Kidney (tissue), 14 donors: ENCODE data around the gene MAGI3. TPM values are rescaled to one million over a fixed set of nuclear protein-coding genes. Genes with fewer than 3 reads are reported as not detected.
"Not testable (repeated sequence)": the region's sequence is repeated elsewhere in the genome, so short reads cannot be mapped to it uniquely, and the experiment has no call there.

Experiments
- DNase-seq, 5 donors: peaks; one replicate each; pipeline ENCODE4 v3.0.0-alpha.2; 2013 to 2020
- FAIRE-seq: peaks from 2 replicates; lab custom pipeline; 2012; peaks lifted over from hg19 to GRCh38; lab: Jason Lieb, UNC
- H3K27ac ChIP-seq, 2 donors: one replicate each; pipeline ENCODE4 v1.7.0; 2013; ENCODE audit warnings: low read depth in 2 of 2, low read length in 2 of 2, inconsistent platforms in 1 of 2
- H3K27me3 ChIP-seq: one replicate; pipeline ENCODE4 v1.7.1; 2013; ENCODE audit warnings: low read length, inconsistent platforms; ENCODE audit not compliant: control insufficient read depth, insufficient read depth
- H3K36me3 ChIP-seq, 3 donors: one replicate each; pipeline versions ENCODE4 v1.7.0 to v1.7.1; 2013; ENCODE audit warnings: low read length in 3 of 3, control low read depth in 1 of 3, inconsistent platforms in 1 of 3; ENCODE audit not compliant: insufficient read depth in 3 of 3, control insufficient read depth in 2 of 3
- H3K4me1 ChIP-seq, 3 donors: one replicate each; pipeline versions ENCODE4 v1.7.0 to v1.7.1; 2013; ENCODE audit warnings: low read length in 3 of 3, inconsistent platforms in 1 of 3, low read depth in 1 of 3; ENCODE audit not compliant: control insufficient read depth in 2 of 3, insufficient read depth in 2 of 3
- H3K4me3 ChIP-seq, 3 donors: one replicate each; pipeline versions ENCODE4 v1.7.0 to v1.8.1; 2013; ENCODE audit warnings: low read length in 3 of 3, control low read depth in 1 of 3, inconsistent platforms in 1 of 3
- H3K9ac ChIP-seq, 3 donors: one replicate each; pipeline versions ENCODE4 v1.7.0 to v1.7.1; 2013; ENCODE audit warnings: low read length in 3 of 3, control low read depth in 1 of 3, inconsistent platforms in 1 of 3
- H3K9me3 ChIP-seq, 3 donors: one replicate each; pipeline versions ENCODE4 v1.7.0 to v1.7.1; 2013; ENCODE audit warnings: low read length in 3 of 3, control low read depth in 1 of 3, inconsistent platforms in 1 of 3; ENCODE audit not compliant: control insufficient read depth in 2 of 3, insufficient read depth in 1 of 3
- CTCF ChIP-seq: IDR thresholded peaks from 3 replicates; pipeline ENCODE4 v1.5.1; 2012; ENCODE audit warnings: mild to moderate bottlenecking, moderate library complexity, borderline replicate concordance; ENCODE audit not compliant: insufficient read depth; ENCODE audit errors: extremely low read depth
- intact Hi-C: fragments of 100-400 bp; cut with DNase I; formaldehyde crosslinking; loops from one replicate; pipeline ENCODE4 v1.11.1; 2022
- polyA plus RNA-seq: library from polyadenylated mRNA; stranded (reverse); fragments of 350-450 nt; fragmentation: Illumina TruSeq; extraction: RNeasy Lipid Tissue Mini Kit (QIAGEN cat#74804); gene quantifications from one replicate; pipeline ENCODE4 v1.2.3, GENCODE V29; 2014; ENCODE audit warnings: low read depth, low replicate concordance; ENCODE audit not compliant: insufficient read depth
- total RNA-seq: library from RNA; stranded (reverse); fragmentation: NEBNext Ultra II Directional; extraction: Animal tissue kit (Norgen Biotek cat#: 25700); gene quantifications from one replicate; pipeline ENCODE4 v1.2.1, GENCODE V29; 2021
- donor health status: control.
- donor health status: control.
- donor health status: control.
- donor health status: control.
- donor health status: control.
- donor health status: DM: yes; HTN: yes; CAD: no.
- donor health status: Normal renal cell carcinoma (clear cell type).

Gene MAGI3
- total and polyA plus RNA-seq, 2 donors from 2014 or later: 5.6 to 25.9 TPM

DNA sequence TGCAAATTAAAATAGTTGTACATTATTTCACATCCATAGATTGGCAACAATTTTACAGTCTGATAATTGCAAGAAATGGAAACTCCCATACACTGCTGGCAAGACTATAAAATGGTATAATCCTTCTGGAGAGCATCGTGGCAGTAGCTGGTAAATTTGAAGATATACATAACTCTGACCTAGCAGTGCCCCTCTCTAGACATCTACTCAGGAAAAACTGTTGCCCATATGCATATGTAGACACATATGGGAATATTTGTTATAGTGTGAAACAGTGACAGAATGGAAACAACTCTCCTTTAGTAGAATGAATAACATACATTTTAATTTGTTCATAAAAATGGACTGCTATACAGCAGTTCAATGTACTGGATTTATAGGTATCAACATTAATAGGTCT, 191.8 kb downstream of the MAGI3 start:
- H3K9ac ChIP-seq: no peak overlapping the region
- H3K4me1 ChIP-seq: no peaks in the 10 kb centered on the region
- intact Hi-C loops: no loop called here
- FAIRE-seq: no peak
- no peak overlapping the region for H3K27ac ChIP-seq
- no peak for TF ChIP-seq CTCF
- no peaks in the 10 kb centered on the region for H3K36me3 ChIP-seq
- H3K4me3 ChIP-seq: no peak overlapping the region
- no peak for DNase-seq
- H3K27me3 ChIP-seq: no peaks in the 10 kb centered on the region
- H3K9me3 ChIP-seq: no peaks in the 10 kb centered on the region

DNA sequence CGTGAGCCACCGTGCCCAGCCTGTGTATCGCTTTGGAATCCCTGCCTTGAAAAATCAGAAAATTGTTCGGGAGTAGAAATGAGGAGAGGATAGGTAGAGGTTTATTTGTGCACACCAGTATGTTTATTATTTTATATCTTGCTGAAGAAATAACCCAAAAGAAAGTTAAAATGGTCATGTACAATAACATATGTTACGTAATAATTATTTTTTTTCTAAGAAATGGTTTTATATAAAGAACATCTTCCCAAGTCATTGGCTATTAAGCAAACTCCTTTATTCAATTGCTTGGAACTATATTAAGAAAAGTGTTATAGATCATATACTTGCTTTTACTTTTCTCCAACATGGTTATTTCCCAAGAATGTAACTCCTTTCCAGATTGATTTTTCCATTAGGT, 197.2 kb downstream of the MAGI3 start:
- H3K4me3 ChIP-seq: no peak overlapping the region
- no peaks in the 10 kb centered on the region for H3K27me3 ChIP-seq
- no peak overlapping the region for H3K9ac ChIP-seq
- intact Hi-C loops: no loop called here
- H3K4me1 ChIP-seq: no peaks in the 10 kb centered on the region
- FAIRE-seq (no peak), DNase-seq (no peak)
- TF ChIP-seq CTCF: no peak
- H3K27ac ChIP-seq: no peak overlapping the region
- H3K9me3 ChIP-seq: no peaks in the 10 kb centered on the region
- no peaks in the 10 kb centered on the region for H3K36me3 ChIP-seq

GRCh38 chr1:113592230-113592629, 201.9 kb downstream of the MAGI3 start:
- Histone ChIP-seq H3K36me3 (peaks cover 0 to 4% (median 0%) of the 10 kb centered on the region in 3 donors), H3K9me3 (peaks cover 0 to 6% (median 3%) of the 10 kb centered on the region in 3 donors), H3K27ac (no peak overlapping the region), H3K4me3 (no peak overlapping the region), H3K9ac (no peak overlapping the region), H3K4me1 (no peaks in the 10 kb centered on the region), H3K27me3 (no peaks in the 10 kb centered on the region)
- DNase-seq (no peak), FAIRE-seq (no peak)
- intact Hi-C loops: no loop called here
- TF ChIP-seq CTCF: no peak

GRCh38 chr1:113593550-113594297, 203.4 kb downstream of the MAGI3 start:
- FAIRE-seq (no peak), DNase-seq (no peak)
- H3K27me3 ChIP-seq: no peaks in the 10 kb centered on the region
- intact Hi-C loops: no loop called here
- no peak for TF ChIP-seq CTCF
- H3K9ac ChIP-seq: no peak overlapping the region
- H3K4me1 ChIP-seq: no peaks in the 10 kb centered on the region
- peaks cover 0 to 8% (median 4%) of the 10 kb centered on the region in 3 donors for H3K36me3 ChIP-seq
- no peak overlapping the region for H3K27ac ChIP-seq
- peaks cover 3 to 8% (median 8%) of the 10 kb centered on the region in 3 donors for H3K9me3 ChIP-seq
- H3K4me3 ChIP-seq: no peak overlapping the region

DNA sequence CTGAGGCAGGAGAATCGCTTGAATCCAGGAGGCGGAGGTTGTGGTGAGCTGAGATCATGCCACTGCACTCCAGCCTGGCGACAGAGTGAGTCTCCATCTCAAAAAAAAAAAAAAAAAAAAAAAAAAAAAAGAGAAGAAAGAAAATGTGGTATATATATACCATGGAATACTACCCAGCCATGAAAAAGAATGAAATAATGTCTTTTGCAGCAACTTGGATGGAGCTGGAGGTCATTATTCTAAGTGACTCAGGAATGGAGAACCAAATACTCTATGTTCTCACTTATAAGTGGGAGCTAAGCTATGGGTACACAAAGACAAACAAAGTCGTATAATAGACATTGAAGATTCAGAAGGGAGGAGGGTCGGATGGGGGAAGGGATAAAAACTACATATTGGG, 214.2 kb downstream of the MAGI3 start:
- H3K9ac ChIP-seq, H3K27me3 ChIP-seq, intact Hi-C loops, DNase-seq, H3K4me1 ChIP-seq, FAIRE-seq, H3K27ac ChIP-seq, H3K4me3 ChIP-seq, H3K36me3 ChIP-seq, H3K9me3 ChIP-seq: not testable (repeated sequence)
